GM12872 (cell line): Measurements from ENCODE around the gene TRIML2.

Experiments used
- CTCF ChIP-seq: IDR thresholded peaks from 3 replicates; pipeline ENCODE4 v1.5.1; 2011; ENCODE audit warnings: low read depth, mild to moderate bottlenecking, low read length, moderate library complexity; ENCODE audit not compliant: insufficient read depth

The TRIML2 gene

GRCh38 chr4:188106454-188106853 lies 2.9 kb downstream of the TRIML2 start:
- TF ChIP-seq CTCF, result no peak

GRCh38 chr4:188092824-188093223 lies 16.6 kb downstream of the TRIML2 start:
- TF ChIP-seq CTCF, result no peak

- TF ChIP-seq CTCF, result no peak
These were observed 22.5 kb downstream of the TRIML2 start for GRCh38 chr4:188086858-188087257.

GRCh38 chr4:188082796-188083195 lies 26.6 kb downstream of the TRIML2 start:
- TF ChIP-seq CTCF, result no peak

- no peak for TF ChIP-seq CTCF
These were observed 31.3 kb downstream of the TRIML2 start for GRCh38 chr4:188078116-188078515.

- TF ChIP-seq CTCF, result no peak
These were observed 33.2 kb downstream of the TRIML2 start for GRCh38 chr4:188076169-188076568.

GRCh38 chr4:188061083-188061482 lies 48.3 kb downstream of the TRIML2 start:
- no peak for TF ChIP-seq CTCF

GRCh38 chr4:188053302-188053701 lies 56.1 kb downstream of the TRIML2 start:
- no peak for TF ChIP-seq CTCF
